Mucosa of rectum (tissue), 2 donors: ENCODE measurements around the gene OLFM3.

Experiments used
- H3K27ac ChIP-seq, 2 donors: one replicate each; pipeline ENCODE4 v1.7.0; 2013; ENCODE audit warnings: inconsistent platforms in 2 of 2, low read depth in 2 of 2, low read length in 2 of 2
- H3K27me3 ChIP-seq, 2 donors: one replicate each; pipeline ENCODE4 v1.7.0; 2013; ENCODE audit warnings: low read length in 2 of 2; ENCODE audit not compliant: control insufficient read depth in 2 of 2, insufficient read depth in 2 of 2
- H3K36me3 ChIP-seq, 2 donors: one replicate each; pipeline ENCODE4 v1.7.0; 2013; ENCODE audit warnings: low read length in 2 of 2; ENCODE audit not compliant: control insufficient read depth in 2 of 2, insufficient read depth in 2 of 2
- H3K4me1 ChIP-seq, 2 donors: one replicate each; pipeline ENCODE4 v1.7.0; 2013; ENCODE audit warnings: low read length in 2 of 2, mild to moderate bottlenecking in 1 of 2; ENCODE audit not compliant: control insufficient read depth in 2 of 2, insufficient read depth in 2 of 2
- H3K4me3 ChIP-seq, 2 donors: one replicate each; pipeline ENCODE4 v1.7.0; 2013; ENCODE audit warnings: low read length in 2 of 2
- H3K9ac ChIP-seq, 2 donors: one replicate each; pipeline ENCODE4 v1.7.0; 2013; ENCODE audit warnings: low read length in 2 of 2, low read depth in 1 of 2, mild to moderate bottlenecking in 1 of 2
- H3K9me3 ChIP-seq, 2 donors: one replicate each; pipeline ENCODE4 v1.7.0; 2013; ENCODE audit warnings: low read length in 2 of 2; ENCODE audit not compliant: control insufficient read depth in 2 of 2
- donor health status: healthy.
- donor health status: Normal muscosa, but diverticular disease.

OLFM3 gene

GRCh38 chr1:101957771-101958170 is 39.0 kb downstream of the OLFM3 start:
- no peaks in the 10 kb centered on the region for H3K36me3 ChIP-seq
- H3K4me3 ChIP-seq, result no peak overlapping the region
- H3K9me3 ChIP-seq, result no peaks in the 10 kb centered on the region
- no peak overlapping the region for H3K9ac ChIP-seq
- no peaks in the 10 kb centered on the region for H3K27me3 ChIP-seq
- no peak overlapping the region for H3K27ac ChIP-seq
- H3K4me1 ChIP-seq, result no peaks in the 10 kb centered on the region

- H3K27ac ChIP-seq, result no peak overlapping the region
- no peaks in the 10 kb centered on the region for H3K27me3 ChIP-seq
- H3K4me1 ChIP-seq, result no peaks in the 10 kb centered on the region
- H3K4me3 ChIP-seq, result no peak overlapping the region
- H3K9ac ChIP-seq, result no peak overlapping the region
- H3K36me3 ChIP-seq, result no peaks in the 10 kb centered on the region
- no peaks in the 10 kb centered on the region for H3K9me3 ChIP-seq
Measured at GRCh38 chr1:101953623-101954022, 43.1 kb downstream of the OLFM3 start.

- Histone ChIP-seq H3K9ac (no peak overlapping the region), H3K36me3 (no peaks in the 10 kb centered on the region), H3K9me3 (no peaks in the 10 kb centered on the region), H3K4me1 (no peaks in the 10 kb centered on the region), H3K4me3 (no peak overlapping the region), H3K27ac (no peak overlapping the region), H3K27me3 (no peaks in the 10 kb centered on the region)
Measured at GRCh38 chr1:101945884-101946283, 50.8 kb downstream of the OLFM3 start.

GRCh38 chr1:101943237-101943636 is 53.5 kb downstream of the OLFM3 start:
- H3K4me3 ChIP-seq, result no peak overlapping the region
- H3K9me3 ChIP-seq, result no peaks in the 10 kb centered on the region
- H3K36me3 ChIP-seq, result no peaks in the 10 kb centered on the region
- no peaks in the 10 kb centered on the region for H3K4me1 ChIP-seq
- no peaks in the 10 kb centered on the region for H3K27me3 ChIP-seq
- no peak overlapping the region for H3K27ac ChIP-seq
- no peak overlapping the region for H3K9ac ChIP-seq

- Histone ChIP-seq H3K4me1 (no peaks in the 10 kb centered on the region), H3K36me3 (no peaks in the 10 kb centered on the region), H3K4me3 (no peak overlapping the region), H3K27me3 (no peaks in the 10 kb centered on the region), H3K9ac (no peak overlapping the region), H3K9me3 (no peaks in the 10 kb centered on the region), H3K27ac (no peak overlapping the region)
Measured at GRCh38 chr1:101942516-101943193, 54.1 kb downstream of the OLFM3 start.

GRCh38 chr1:101938681-101939080 is 58.0 kb downstream of the OLFM3 start:
- H3K36me3 ChIP-seq, result no peaks in the 10 kb centered on the region
- H3K9me3 ChIP-seq, result no peaks in the 10 kb centered on the region
- H3K27ac ChIP-seq, result no peak overlapping the region

GRCh38 chr1:101929343-101929742 is 67.4 kb downstream of the OLFM3 start:
- H3K4me3 ChIP-seq, result no peak overlapping the region

More at GRCh38 chr1:101938681-101939080, 58.0 kb downstream of the OLFM3 start:
- Histone ChIP-seq H3K27me3 (no peaks in the 10 kb centered on the region), H3K4me1 (no peaks in the 10 kb centered on the region), H3K9ac (no peak overlapping the region), H3K4me3 (no peak overlapping the region)

GRCh38 chr1:101928829-101929228 is 67.9 kb downstream of the OLFM3 start:
- H3K27me3 ChIP-seq, result no peaks in the 10 kb centered on the region
- no peak overlapping the region for H3K27ac ChIP-seq
- H3K36me3 ChIP-seq, result no peaks in the 10 kb centered on the region
- H3K4me1 ChIP-seq, result no peaks in the 10 kb centered on the region
- H3K4me3 ChIP-seq, result no peak overlapping the region
- H3K9ac ChIP-seq, result no peak overlapping the region
- H3K9me3 ChIP-seq, result no peaks in the 10 kb centered on the region

More at GRCh38 chr1:101929343-101929742, 67.4 kb downstream of the OLFM3 start:
- H3K9me3 ChIP-seq, result no peaks in the 10 kb centered on the region
- H3K9ac ChIP-seq, result no peak overlapping the region
- no peaks in the 10 kb centered on the region for H3K27me3 ChIP-seq
- no peaks in the 10 kb centered on the region for H3K4me1 ChIP-seq
- H3K27ac ChIP-seq, result no peak overlapping the region
- no peaks in the 10 kb centered on the region for H3K36me3 ChIP-seq

GRCh38 chr1:101924700-101925099 is 72.0 kb downstream of the OLFM3 start:
- no peaks in the 10 kb centered on the region for H3K27me3 ChIP-seq
- no peak overlapping the region for H3K4me3 ChIP-seq
- no peaks in the 10 kb centered on the region for H3K36me3 ChIP-seq
- H3K9ac ChIP-seq, result no peak overlapping the region
- no peak overlapping the region for H3K27ac ChIP-seq
- no peaks in the 10 kb centered on the region for H3K9me3 ChIP-seq
- no peaks in the 10 kb centered on the region for H3K4me1 ChIP-seq

- Histone ChIP-seq H3K27me3 (no peaks in the 10 kb centered on the region), H3K27ac (no peak overlapping the region), H3K9me3 (no peaks in the 10 kb centered on the region), H3K4me3 (no peak overlapping the region), H3K4me1 (no peaks in the 10 kb centered on the region), H3K36me3 (no peaks in the 10 kb centered on the region), H3K9ac (no peak overlapping the region)
Measured at GRCh38 chr1:101920577-101920976, 76.1 kb downstream of the OLFM3 start.
